HT1080 (cell line): ENCODE data around the gene CS. TPM values are rescaled to one million over a fixed set of nuclear protein-coding genes. Genes with fewer than 3 reads are reported as not detected.
A peak's percentile ranks its signal among the peaks of the same experiment; 100 is the strongest.
"Not testable (repeated sequence)": the region's sequence is repeated elsewhere in the genome, so short reads cannot be mapped to it uniquely, and the experiment has no call there.

Experiments used
- DNase-seq: peaks from one replicate; pipeline ENCODE4 v3.0.0-alpha.2; 2015; ENCODE audit warnings: low read depth
- total RNA-seq: library from RNA; depleted of rRNA; stranded (reverse); fragments of >200 nt; shearing (Covaris generic); gene quantifications from 2 replicates; pipeline ENCODE4 v1.2.3, GENCODE V29; 2014

The CS gene
- total RNA-seq, 1 experiment from 2014 or later: 174 TPM

DNA sequence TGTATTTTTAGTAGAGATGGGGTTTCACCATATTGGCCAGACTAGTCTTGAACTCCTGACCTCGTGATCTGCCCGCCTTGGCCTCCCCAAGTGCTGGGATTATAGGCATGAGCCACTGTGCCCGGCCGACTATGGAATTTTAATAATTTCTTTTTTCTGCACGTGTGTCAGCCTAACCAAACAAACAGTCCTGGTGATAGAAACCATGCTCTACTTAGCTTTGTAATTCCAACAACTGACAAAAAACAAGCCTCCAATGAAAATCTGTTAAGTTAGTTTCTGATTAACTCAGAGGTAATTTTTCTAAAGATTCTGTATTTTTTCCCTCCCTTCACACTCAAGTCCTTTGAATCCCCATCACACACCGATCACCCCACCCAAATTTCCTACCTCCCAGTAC is 18.1 kb downstream of the CS start:
- no peak for DNase-seq

DNA sequence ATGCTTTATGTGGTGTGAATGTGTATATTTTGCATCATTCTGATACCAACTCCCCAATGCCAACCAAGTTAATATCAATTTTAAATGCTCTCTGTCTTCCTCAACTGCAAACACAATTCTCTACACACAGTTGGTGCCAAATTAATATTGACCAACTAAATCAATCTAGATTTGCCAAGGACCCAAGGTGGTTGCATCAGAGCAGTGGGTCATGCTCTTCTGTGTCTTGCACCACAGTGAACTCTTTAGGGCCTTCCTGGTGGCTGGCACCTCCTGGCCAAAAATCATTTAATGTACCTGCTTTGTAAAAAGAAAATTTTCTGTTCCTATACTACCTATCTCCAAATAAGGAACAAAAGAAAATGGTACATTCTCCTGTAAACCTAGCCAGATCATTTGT is 19.3 kb downstream of the CS start:
- DNase-seq: no peak

GRCh38 chr12:56278905-56279304 is 21.2 kb downstream of the CS start:
- DNase-seq: no peak

DNA sequence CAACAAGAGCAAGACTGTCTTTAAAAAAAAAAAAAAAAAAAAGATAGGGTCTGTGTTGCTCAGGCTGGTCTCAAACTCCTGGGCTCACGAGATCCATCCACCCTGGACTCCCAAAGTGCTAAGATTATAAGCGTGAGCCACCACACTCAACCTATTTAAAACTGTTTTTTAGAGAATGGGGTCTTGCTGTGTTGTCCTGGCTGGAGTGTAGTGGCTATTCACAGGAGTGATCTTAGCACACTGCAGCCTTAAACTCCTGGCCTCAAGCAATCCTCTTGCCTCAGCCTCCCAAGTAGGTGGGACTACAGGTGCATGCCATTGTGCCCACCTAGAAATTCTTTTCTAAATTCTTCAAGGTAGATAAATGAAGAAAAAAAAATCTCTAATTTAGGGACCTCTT is 25.8 kb downstream of the CS start:
- DNase-seq: no peak

DNA sequence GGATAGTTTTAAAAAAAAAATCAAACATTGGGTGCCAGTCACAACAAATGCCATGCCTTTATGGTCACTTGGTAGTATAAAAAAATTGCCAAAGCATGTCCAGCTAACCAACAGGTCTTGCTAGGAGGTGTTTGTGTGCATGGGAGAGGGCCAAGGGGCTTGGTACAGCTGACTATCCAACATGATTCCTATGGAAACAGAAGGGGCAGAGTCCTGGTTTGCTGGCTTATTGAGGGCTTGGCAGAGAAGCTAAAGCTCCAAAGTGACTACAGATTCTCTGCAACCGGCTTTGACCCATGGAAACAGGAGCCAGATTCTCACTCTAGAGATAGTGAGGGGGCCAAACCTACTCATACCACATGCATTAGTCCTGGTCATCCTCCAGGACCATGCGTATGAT is 27.7 kb downstream of the CS start:
- not testable (repeated sequence) for DNase-seq

DNA sequence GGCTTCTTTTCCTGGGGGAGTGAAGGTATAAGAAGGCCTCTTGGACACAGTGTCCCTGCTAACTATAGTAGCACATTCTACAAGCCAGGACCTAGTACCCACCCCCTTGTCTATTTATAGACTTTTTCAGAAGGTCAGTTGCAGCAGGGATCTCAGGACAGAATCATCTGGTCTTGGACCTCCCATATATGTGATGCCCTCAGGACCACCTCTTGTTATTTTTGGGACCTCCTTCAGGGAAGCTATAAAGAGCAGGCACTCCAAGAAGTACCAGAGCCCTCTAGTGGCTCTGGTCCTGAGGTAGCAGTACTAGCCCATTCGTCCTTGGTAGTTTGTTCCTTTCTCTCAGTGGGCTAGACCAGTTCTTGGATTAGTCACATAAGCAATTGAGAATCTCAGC is 29.1 kb downstream of the CS start:
- peak; percentile 49 for DNase-seq

DNA sequence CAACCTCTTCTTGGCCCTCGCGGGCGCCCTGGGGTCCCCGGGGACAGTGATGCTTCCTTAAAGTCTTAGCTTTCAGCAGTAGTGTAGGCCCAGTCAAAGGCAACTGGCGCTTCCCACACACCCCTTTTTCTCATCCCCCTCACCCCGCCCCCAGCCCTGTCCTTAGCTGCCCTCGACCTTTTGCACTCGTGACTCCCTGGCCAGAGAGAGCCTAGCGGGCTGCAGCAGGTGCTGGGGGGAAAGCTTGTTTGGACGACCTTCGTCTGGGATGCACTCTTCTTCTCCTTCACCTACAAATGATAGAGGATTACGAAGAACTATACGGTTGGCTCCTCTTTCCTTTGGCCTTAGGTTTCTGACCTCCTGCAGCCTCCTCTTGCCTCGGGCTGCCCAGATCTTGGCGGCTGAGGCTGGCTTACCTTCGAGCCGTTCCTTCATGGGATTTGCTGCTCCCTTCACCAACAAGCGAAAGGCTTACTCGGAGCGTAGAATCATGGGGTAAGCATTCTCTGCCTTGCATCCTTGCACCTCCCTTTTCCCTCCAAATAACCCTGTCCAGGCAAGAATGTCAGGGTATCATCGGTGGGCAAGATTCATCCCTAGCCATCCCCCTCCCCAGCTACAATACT is 32.6 kb downstream of the CS start:
- DNase-seq: no peak

- DNase-seq: peak; percentile 85
Measured at GRCh38 chr12:56266693-56267442, 33.3 kb downstream of the CS start, which contains the start of gene COQ10A. COQ10A (plus strand) TSS chr12:56266942; CDS start chr12:56267119, 177 bp downstream.

DNA sequence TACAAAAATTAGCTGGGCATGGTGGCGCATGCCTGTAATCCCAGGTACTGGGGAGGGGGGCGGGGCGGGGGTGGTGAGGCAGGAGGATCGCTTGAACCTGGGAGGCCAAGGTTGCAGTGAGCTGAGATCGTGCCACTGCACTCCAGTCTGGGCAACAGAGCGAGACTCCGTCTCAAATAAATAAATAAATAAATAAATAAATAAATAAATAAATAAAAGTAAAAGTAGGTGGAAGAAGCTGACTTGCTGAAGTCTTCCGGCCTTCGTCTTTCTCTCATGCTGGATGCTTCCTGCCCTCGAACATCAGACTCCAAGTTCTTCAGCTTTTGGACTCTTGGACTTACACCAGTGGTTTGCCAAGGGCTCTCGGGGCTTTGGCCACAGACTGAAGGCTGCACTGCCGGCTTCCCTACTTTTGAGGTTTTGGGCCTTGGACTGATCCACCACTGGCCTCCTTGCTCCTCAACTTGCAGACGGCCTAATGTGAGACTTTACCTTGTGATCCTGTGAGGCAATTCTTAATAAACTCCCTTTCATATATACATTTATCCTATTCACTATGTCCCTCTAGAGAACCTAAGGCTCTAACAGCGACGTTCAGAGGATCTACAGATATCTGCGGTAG is 34.0 kb downstream of the CS start:
- not testable (repeated sequence) for DNase-seq

DNA sequence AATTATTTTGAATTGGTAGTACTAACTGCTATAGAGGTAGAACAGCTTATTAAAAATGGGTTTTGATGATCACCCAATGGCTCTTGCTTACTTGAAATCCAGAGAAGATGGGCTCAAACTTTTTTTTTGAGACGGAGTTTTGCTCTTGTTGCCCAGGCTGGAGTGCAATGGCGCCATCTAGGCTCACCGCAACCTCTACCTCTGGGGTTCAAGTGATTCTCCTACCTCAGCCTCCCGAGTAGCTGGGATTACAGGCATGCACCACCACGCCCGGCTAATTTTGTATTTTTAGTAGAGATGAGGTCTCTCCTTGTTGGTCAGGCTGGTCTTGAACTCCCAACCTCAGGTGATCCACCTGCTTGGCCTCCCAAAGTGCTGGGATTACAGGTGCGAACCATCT is 37.2 kb downstream of the CS start:
- not testable (repeated sequence) for DNase-seq

GRCh38 chr12:56261503-56262232 is 38.5 kb downstream of the CS start:
- DNase-seq: peak; percentile 93

DNA sequence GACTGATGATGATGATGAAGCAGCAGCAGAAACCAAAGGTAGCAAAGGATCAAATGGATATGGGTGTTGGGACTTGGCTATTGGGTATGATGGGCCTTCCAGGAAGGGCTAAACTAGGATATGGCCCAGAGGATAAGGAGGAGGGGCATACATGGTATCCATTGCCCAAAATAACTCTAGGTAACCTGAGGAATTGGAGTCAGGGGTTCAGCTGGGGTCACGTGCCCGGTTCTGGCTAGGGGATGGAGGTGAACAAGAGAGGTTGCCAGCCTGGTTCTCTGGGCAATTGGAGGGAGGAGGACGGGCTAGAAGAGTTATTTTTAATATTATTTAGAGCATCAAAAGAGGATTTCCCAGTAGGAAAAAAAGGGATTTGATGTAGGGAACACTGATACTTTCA is 39.2 kb downstream of the CS start:
- no peak for DNase-seq

- no peak for DNase-seq
Measured at GRCh38 chr12:56260380-56260779, 39.8 kb downstream of the CS start.

GRCh38 chr12:56258820-56259183 is 41.3 kb downstream of the CS start:
- DNase-seq: no peak

DNA sequence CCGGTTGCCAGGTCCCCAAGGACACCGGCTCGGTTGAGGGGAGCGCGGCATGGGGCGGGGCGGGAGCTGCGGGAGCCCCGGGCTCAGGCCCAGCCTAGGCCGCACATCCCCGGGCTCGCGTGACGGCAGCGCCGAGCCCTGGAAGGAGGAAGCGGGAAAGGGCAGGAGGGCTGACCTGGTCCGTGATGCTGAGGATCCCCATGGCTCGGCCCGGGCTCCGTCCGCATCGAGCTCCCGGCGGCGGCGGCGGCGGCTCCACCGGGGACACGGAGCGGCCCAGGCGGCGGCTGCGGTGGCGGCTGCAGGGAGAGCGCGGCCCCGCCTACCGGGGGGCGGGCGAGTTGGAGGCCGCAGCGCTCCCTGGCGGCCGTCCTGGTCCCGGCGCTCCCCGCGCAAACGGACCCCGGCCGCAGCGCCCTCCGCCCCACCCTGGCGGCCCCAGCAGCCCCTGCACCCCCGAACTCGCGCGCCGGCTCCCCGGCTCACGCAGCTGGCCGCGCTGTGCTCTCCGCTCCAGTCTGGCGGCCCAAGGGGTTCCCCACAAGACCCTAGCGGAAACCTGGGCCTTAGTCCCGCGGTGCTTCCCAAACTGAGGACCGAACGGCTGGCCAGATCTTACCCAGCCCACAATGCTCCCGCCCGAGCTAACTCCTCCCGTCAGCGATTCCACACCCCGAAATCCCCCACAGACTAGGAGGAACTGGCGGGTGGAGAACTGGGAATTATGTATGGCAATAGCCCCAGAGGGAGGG is 41.9 kb downstream of the CS start, which contains the start of gene ANKRD52:
Gene ANKRD52 (minus strand): TSS at position 317 of the 752 bp plus-strand sequence. CDS start 115 bp downstream, at position 202.
- DNase-seq: peak; percentile 62

DNA sequence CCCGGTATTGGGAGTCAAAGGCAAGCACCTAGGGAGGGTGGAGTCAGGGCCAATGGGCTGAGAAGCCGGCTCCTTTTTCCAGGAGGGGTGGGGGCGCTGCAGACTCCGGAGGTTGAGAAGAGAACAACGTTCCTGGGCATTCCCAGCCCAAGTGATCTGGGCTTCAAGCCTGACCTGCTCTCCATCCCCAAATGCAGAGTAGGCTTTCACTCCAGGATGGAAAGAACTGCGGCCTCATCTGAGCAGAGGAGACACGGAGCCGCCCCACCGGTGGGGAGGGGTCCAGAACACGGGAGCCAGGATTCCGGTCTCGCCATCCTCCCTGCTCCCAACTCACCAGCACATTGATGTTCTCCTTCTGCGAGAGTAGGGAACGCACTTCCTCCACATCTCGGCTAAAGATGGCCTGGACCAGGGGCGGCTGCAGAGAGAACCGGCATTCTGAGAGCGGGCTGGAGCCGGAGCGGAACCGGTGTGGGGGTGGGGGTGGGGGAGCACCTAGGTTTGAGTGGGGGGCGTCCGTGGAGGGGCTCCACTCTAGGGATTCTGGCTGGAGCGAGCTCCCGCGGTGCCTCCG is 42.6 kb downstream of the CS start:
- DNase-seq: peak; percentile 38

DNA sequence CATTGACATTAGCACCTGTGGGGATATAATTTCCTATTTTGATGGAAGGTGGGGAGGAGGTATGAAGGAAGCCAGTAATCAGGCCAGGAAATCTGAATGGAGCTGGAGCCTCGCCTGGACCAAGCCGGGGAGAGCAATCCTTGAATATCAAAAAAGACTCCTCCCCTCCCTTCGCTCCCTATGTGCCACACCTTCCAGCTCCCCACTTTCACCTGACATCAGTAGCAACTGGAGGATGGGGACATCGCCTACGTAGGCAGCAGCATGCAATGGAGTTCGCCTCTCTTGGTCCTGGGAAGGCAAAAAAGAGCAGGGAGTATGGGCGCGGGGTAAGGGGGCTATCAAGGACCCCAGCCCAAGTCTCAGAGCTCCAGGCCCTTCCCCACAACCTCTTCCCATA is 43.1 kb downstream of the CS start:
- DNase-seq: no peak

DNA sequence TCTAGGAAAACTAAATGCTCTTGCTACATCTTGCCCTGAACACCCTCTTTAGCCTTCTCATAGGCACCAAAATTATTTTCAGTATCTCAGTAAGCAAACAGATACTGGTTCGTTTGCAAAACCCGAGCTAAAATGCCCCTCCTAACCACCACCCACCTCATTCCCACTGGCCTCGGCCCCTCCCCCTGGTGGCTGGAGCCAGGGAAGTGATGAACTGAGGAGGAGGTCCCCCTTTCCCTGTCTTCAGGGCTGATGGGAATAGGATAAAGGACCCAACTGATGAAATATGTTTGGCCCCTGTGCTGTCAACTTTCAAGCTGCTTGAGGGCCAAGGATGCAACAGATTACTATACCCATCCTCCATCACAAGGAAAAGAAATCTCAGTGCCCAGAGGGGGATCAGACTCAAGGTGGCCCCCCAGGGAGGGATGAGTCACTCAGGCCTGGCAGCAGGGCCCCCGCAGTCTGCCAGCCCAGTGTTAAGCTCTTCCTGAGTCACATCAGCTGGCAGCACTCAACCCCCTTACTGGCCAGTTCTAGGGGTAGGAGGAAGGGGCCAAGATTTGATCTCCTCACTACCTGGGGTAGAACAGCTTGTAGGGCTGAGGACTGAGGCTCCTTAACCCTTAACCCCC is 43.7 kb downstream of the CS start:
- DNase-seq: peak; percentile 80

- DNase-seq: no peak
Measured at GRCh38 chr12:56255671-56256070, 44.5 kb downstream of the CS start.

DNA sequence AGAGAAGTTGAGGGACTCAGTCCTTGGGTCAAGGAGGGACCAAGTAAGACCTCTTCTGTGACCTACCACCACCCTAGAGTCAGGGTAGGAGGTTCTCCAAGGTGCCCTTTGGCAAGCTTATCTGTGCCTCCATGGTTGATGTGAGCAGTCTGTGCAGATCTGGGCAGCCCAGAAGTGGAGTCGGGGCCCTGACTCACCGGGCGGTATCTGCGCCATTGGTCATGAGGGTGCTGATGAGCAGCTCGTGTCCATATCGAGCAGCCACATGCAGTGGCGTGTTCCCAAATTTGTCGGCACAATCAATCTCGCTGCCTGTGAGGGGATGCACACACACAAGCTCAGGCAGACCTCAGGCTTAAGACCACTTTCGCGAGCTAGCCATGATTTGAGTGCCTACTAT is 47.0 kb downstream of the CS start:
- DNase-seq: no peak
